ENCODE measurements around the gene GTF2IRD1.
"Not testable (repeated sequence)": the region's sequence is repeated elsewhere in the genome, so short reads cannot be mapped to it uniquely, and the experiment has no call there.

The GTF2IRD1 gene

GRCh38 chr7:74491490-74491889 is 37.8 kb downstream of the GTF2IRD1 start:
- DNase-seq (ENCODE audit: low spot score): not testable (repeated sequence)

- DNase-seq (ENCODE audit: low spot score): no peak
Observed at GRCh38 chr7:74493295-74493694, 39.6 kb downstream of the GTF2IRD1 start.

GRCh38 chr7:74494076-74494548 is 40.4 kb downstream of the GTF2IRD1 start:
- DNase-seq (ENCODE audit: low spot score): no peak

GRCh38 chr7:74495112-74496086 is 41.7 kb downstream of the GTF2IRD1 start:
- no peak for DNase-seq (ENCODE audit: low spot score)

- DNase-seq (ENCODE audit: low spot score): no peak
Observed at GRCh38 chr7:74496272-74496671, 42.6 kb downstream of the GTF2IRD1 start.

GRCh38 chr7:74496773-74497172 is 43.1 kb downstream of the GTF2IRD1 start:
- not testable (repeated sequence) for DNase-seq (ENCODE audit: low spot score)

GRCh38 chr7:74498354-74498753 is 44.6 kb downstream of the GTF2IRD1 start:
- DNase-seq (ENCODE audit: low spot score): no peak

GRCh38 chr7:74498996-74499834 is 45.5 kb downstream of the GTF2IRD1 start:
- DNase-seq (ENCODE audit: low spot score): no peak

GRCh38 chr7:74499835-74500388 is 46.2 kb downstream of the GTF2IRD1 start:
- no peak for DNase-seq (ENCODE audit: low spot score)

GRCh38 chr7:74501298-74501697 is 47.6 kb downstream of the GTF2IRD1 start:
- DNase-seq (ENCODE audit: low spot score): no peak

- no peak for DNase-seq (ENCODE audit: low spot score)
Observed at GRCh38 chr7:74502216-74502891, 48.6 kb downstream of the GTF2IRD1 start.

GRCh38 chr7:74503061-74503460 is 49.4 kb downstream of the GTF2IRD1 start:
- no peak for DNase-seq (ENCODE audit: low spot score)

- no peak for DNase-seq (ENCODE audit: low spot score)
Observed at GRCh38 chr7:74503943-74504342, 50.2 kb downstream of the GTF2IRD1 start.

- DNase-seq (ENCODE audit: low spot score): no peak
Observed at GRCh38 chr7:74505471-74506324, 52.0 kb downstream of the GTF2IRD1 start.

- no peak for DNase-seq (ENCODE audit: low spot score)
Observed at GRCh38 chr7:74506325-74506724, 52.6 kb downstream of the GTF2IRD1 start.

GRCh38 chr7:74507538-74508319 is 54.0 kb downstream of the GTF2IRD1 start:
- DNase-seq (ENCODE audit: low spot score): no peak

GRCh38 chr7:74509453-74509852 is 55.7 kb downstream of the GTF2IRD1 start:
- DNase-seq (ENCODE audit: low spot score): not testable (repeated sequence)

GRCh38 chr7:74511345-74511744 is 57.6 kb downstream of the GTF2IRD1 start:
- DNase-seq (ENCODE audit: low spot score): no peak

- no peak for DNase-seq (ENCODE audit: low spot score)
Observed at GRCh38 chr7:74512762-74513161, 59.1 kb downstream of the GTF2IRD1 start.

GRCh38 chr7:74514131-74514591 is 60.5 kb downstream of the GTF2IRD1 start:
- no peak for DNase-seq (ENCODE audit: low spot score)

All from HuH-7 (cell line).